ENCODE results near the gene KPNA5. TPM values are rescaled to one million over a fixed set of nuclear protein-coding genes. Genes with fewer than 3 reads are reported as not detected.
"Not testable (repeated sequence)": the region's sequence is repeated elsewhere in the genome, so short reads cannot be mapped to it uniquely, and the experiment has no call there.

The KPNA5 gene
- total and polyA plus RNA-seq, 2 of the 13 experiments (the other 11 are each of a cell fraction or from before 2014, with no cell fraction given) = 5.3 to 13.0 TPM

GRCh38 chr6:116737004-116737403 is 56.0 kb downstream of the KPNA5 start:
- no peak for FAIRE-seq
- no peaks in the 10 kb centered on the region for H3K79me2 ChIP-seq (ENCODE audit: insufficient read depth, low read length)
- H3K4me2 ChIP-seq (ENCODE audit: low read depth, low read length) = no peak overlapping the region
- no peak overlapping the region for H3K27ac ChIP-seq (ENCODE audit: extremely low read length, insufficient read depth, low read length)
- ChIA-PET CTCF (ENCODE audit: low intra/inter-chr PET ratio, low total read pairs) (no interaction called here), POLR2A (no interaction called here)
- no peak overlapping the region for H2AFZ ChIP-seq (ENCODE audit: low read length)
- DNase-seq (ENCODE audit: low spot score) = no peak
- TF ChIP-seq MAFF (IDR thresholded peaks at IDR 0.05; ENCODE audit: low read depth, low read length) (peak; percentile 71), MAFK (conservative IDR thresholded peaks at IDR 0.05 in 1 of 2, IDR thresholded peaks at IDR 0.05 in 1 of 2; ENCODE audit: low read length in 2 of 2) (peak; percentile 68 to 85; a peak in 3 of 4 replicates), ZNF263 (CRISPR knock-in tag; IDR thresholded peaks at IDR 0.05) (no peak)
- H3K27me3 ChIP-seq (ENCODE audit: control insufficient read depth in 1 of 2, insufficient read depth in 2 of 2, low read length in 2 of 2) = no peaks in the 10 kb centered on the region
- H4K20me1 ChIP-seq (ENCODE audit: insufficient read depth, low read length) = no peaks in the 10 kb centered on the region
- in situ Hi-C loops (cut with HindIII; ENCODE audit: extremely low pct_ligation_motif_present, low pct_unique_long_range_greater_than_20kb) (no loop called here), intact Hi-C loops (cut with micrococcal nuclease; ENCODE audit: unreplicated experiment) (no loop called here)
- no peak for ATAC-seq
- no peaks in the 10 kb centered on the region for H3K4me1 ChIP-seq (ENCODE audit: insufficient read depth, low read length)
- WGBS (ENCODE audit: low lambda C conversion rate) = 84% methylated on average over 3 of the region's 3 CpGs
- H3K9ac ChIP-seq (ENCODE audit: insufficient read depth, low read depth, low read length) = no peak overlapping the region
- peaks cover 0 to 3% of the 10 kb centered on the region in 2 experiments; a peak in 4 of 5 replicates for H3K36me3 ChIP-seq (replicated peaks in 1 of 2; ENCODE audit: control insufficient read depth in 1 of 2, insufficient read depth in 2 of 2, low read length in 2 of 2)
- no peak overlapping the region for H3K4me3 ChIP-seq (replicated peaks in 1 of 3; ENCODE audit: insufficient read depth in 1 of 3, low read depth in 2 of 3, low read length in 3 of 3)
- no peaks in the 10 kb centered on the region for H3K9me3 ChIP-seq (ENCODE audit: low read length)
- BruUV-seq (replicated peaks) = no TSS peak

GRCh38 chr6:116740486-116740885 is 59.5 kb downstream of the KPNA5 start:
- H2AFZ ChIP-seq (ENCODE audit: low read length); H3K4me3 ChIP-seq (replicated peaks in 1 of 3; ENCODE audit: insufficient read depth in 1 of 3, low read depth in 2 of 3, low read length in 3 of 3); CTCF ChIA-PET (ENCODE audit: low intra/inter-chr PET ratio, low total read pairs); H3K27ac ChIP-seq (ENCODE audit: extremely low read length, insufficient read depth, low read length); BruUV-seq (replicated peaks); H3K9me3 ChIP-seq (ENCODE audit: low read length); H3K9ac ChIP-seq (ENCODE audit: insufficient read depth, low read depth, low read length); H3K4me2 ChIP-seq (ENCODE audit: low read depth, low read length); ATAC-seq; H3K27me3 ChIP-seq (ENCODE audit: control insufficient read depth in 1 of 2, insufficient read depth in 2 of 2, low read length in 2 of 2); H4K20me1 ChIP-seq (ENCODE audit: insufficient read depth, low read length); in situ Hi-C loops (cut with HindIII; ENCODE audit: extremely low pct_ligation_motif_present, low pct_unique_long_range_greater_than_20kb); H3K79me2 ChIP-seq (ENCODE audit: insufficient read depth, low read length); POLR2A ChIA-PET; DNase-seq (ENCODE audit: low spot score); intact Hi-C loops (cut with micrococcal nuclease; ENCODE audit: unreplicated experiment); H3K4me1 ChIP-seq (ENCODE audit: insufficient read depth, low read length); H3K36me3 ChIP-seq (replicated peaks in 1 of 2; ENCODE audit: control insufficient read depth in 1 of 2, insufficient read depth in 2 of 2, low read length in 2 of 2); FAIRE-seq: not testable (repeated sequence)
- 70% methylated on average over 3 of the region's 3 CpGs for WGBS (ENCODE audit: low lambda C conversion rate)
